Measurements from ENCODE around the gene ADARB1.

ADARB1 gene

DNA sequence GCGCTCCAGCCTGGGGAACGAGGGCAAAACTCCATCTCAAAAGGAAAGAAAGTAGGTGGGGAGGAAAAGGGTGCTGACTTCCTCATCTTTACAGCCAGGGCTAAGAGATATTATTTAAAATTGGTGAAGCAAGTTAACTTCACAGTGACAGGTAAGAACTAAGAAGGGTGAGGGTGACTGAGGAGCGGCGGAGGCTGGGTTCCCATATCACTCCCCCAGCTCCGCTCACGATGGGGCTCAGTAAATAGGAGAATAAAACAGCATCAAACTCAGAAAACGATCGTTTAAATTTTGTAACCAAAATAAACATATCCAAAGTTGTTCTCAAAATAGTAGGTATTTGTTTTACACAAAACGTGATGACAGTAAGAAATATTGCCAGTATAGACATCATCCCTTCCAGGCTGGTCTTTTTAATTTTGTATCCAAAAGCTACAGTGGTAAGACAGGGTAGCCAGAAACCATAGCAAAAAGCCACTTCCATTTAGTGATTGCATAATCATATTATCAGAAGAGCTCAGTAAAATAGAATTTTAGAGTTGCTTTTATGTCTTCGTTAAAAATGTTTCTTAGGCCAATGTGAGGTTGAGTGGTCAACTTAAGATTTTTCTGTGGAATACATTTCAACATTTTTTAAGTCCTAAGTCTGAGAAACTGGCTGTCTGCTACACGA is 26.2 kb upstream of the ADARB1 start:
- H3K4me2 ChIP-seq (ENCODE audit: insufficient read depth, low read length), result no peak overlapping the region
- no peak for TF ChIP-seq EZH2 (IDR thresholded peaks at IDR 0.05; ENCODE audit: borderline replicate concordance, low read depth, low read length, severe bottlenecking)
- TF ChIP-seq, protein P1, sequence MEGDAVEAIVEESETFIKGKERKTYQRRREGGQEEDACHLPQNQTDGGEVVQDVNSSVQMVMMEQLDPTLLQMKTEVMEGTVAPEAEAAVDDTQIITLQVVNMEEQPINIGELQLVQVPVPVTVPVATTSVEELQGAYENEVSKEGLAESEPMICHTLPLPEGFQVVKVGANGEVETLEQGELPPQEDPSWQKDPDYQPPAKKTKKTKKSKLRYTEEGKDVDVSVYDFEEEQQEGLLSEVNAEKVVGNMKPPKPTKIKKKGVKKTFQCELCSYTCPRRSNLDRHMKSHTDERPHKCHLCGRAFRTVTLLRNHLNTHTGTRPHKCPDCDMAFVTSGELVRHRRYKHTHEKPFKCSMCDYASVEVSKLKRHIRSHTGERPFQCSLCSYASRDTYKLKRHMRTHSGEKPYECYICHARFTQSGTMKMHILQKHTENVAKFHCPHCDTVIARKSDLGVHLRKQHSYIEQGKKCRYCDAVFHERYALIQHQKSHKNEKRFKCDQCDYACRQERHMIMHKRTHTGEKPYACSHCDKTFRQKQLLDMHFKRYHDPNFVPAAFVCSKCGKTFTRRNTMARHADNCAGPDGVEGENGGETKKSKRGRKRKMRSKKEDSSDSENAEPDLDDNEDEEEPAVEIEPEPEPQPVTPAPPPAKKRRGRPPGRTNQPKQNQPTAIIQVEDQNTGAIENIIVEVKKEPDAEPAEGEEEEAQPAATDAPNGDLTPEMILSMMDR (IDR thresholded peaks at IDR 0.05; ENCODE audit: borderline replicate concordance, extremely low read depth, low read length, poor library complexity, severe bottlenecking), result no peak
- no peak overlapping the region for H3K27ac ChIP-seq (ENCODE audit: low read length)
- H3K4me3 ChIP-seq (ENCODE audit: low read depth in 1 of 2, low read length in 2 of 2), result no peak overlapping the region
- no peak overlapping the region for H3K9ac ChIP-seq (ENCODE audit: low read depth, low read length)
- no peaks in the 10 kb centered on the region for H3K36me3 ChIP-seq (ENCODE audit: insufficient read depth, low read length)
- H3K79me2 ChIP-seq (ENCODE audit: insufficient read depth, low read length), result no peaks in the 10 kb centered on the region
- no peak overlapping the region for H2AFZ ChIP-seq (ENCODE audit: low read depth, low read length)
- DNase-seq, result no peak
- no peaks in the 10 kb centered on the region for H3K4me1 ChIP-seq (ENCODE audit: insufficient read depth, low read length)
- H4K20me1 ChIP-seq (ENCODE audit: insufficient read depth, low read length), result no peaks in the 10 kb centered on the region
- no peaks in the 10 kb centered on the region for H3K27me3 ChIP-seq (ENCODE audit: insufficient read depth, low read length, poor library complexity)
- no peaks in the 10 kb centered on the region for H3K9me3 ChIP-seq (ENCODE audit: insufficient read depth, low read length, severe bottlenecking)
- no peak for ATAC-seq (ENCODE audit: insufficient read depth, low read depth)

DNA sequence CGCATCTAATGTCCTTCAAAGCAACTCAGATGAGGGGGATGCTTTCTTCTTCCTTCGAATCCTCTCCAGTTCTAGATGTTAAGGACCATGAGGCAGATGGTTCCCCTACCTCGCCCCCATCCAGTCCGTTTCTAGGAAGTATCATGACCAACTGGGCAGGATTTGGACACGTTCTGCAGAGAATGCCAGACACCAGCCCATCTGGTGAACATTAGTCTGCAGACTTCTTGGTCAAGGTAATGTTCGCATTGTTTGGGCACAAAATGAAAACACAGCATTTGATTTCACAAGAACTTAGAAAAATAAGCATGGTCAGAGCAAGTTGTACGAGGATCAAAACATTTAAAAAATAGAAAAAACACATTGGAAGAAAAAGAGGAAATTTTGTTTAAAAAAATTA is 25.4 kb upstream of the ADARB1 start:
- no peak for ATAC-seq (ENCODE audit: insufficient read depth, low read depth)
- Histone ChIP-seq H3K27me3 (ENCODE audit: insufficient read depth, low read length, poor library complexity) (no peaks in the 10 kb centered on the region), H3K79me2 (ENCODE audit: insufficient read depth, low read length) (no peaks in the 10 kb centered on the region), H3K4me3 (ENCODE audit: low read depth in 1 of 2, low read length in 2 of 2) (no peak overlapping the region), H3K9ac (ENCODE audit: low read depth, low read length) (no peak overlapping the region), H4K20me1 (ENCODE audit: insufficient read depth, low read length) (no peaks in the 10 kb centered on the region), H3K4me1 (ENCODE audit: insufficient read depth, low read length) (no peaks in the 10 kb centered on the region), H3K36me3 (ENCODE audit: insufficient read depth, low read length) (no peaks in the 10 kb centered on the region), H2AFZ (ENCODE audit: low read depth, low read length) (no peak overlapping the region), H3K27ac (ENCODE audit: low read length) (no peak overlapping the region), H3K4me2 (ENCODE audit: insufficient read depth, low read length) (no peak overlapping the region), H3K9me3 (ENCODE audit: insufficient read depth, low read length, severe bottlenecking) (no peaks in the 10 kb centered on the region)
- TF ChIP-seq, protein P1 (IDR thresholded peaks at IDR 0.05; ENCODE audit: borderline replicate concordance, extremely low read depth, low read length, poor library complexity, severe bottlenecking), result no peak
- no peak for TF ChIP-seq EZH2 (IDR thresholded peaks at IDR 0.05; ENCODE audit: borderline replicate concordance, low read depth, low read length, severe bottlenecking)
- no peak for DNase-seq

DNA sequence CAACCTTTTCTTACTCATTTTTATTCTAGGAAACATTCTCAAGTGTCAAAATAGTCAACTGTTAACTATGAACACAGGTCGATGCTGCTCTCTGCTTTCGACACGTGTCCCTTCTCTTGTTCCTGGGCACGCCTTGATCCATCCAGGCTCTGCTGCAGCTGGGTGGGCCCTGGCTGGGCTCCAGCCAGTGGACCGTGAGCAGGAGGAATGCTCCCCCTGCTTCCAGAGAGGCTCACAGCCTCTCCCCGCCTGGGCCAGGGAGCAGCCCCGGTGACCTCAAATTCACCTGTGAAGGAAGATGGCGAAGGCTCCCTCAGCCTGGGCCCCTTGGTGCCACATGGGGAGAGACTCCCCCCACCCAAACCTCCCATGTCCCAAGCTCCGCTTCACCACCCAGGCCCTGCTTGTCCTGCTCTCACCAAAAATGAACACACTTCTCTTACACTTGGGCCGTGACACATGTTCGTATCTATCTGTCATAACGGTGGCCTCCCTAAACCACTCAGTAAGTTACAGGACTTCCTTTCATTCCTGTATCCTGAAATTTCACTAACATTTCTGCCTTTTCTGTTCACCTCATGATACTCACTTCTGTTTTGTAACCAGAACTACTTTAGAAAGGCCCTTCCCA is 24.6 kb upstream of the ADARB1 start:
- no peaks in the 10 kb centered on the region for H3K36me3 ChIP-seq (ENCODE audit: insufficient read depth, low read length)

More for the DNA sequence above, 24.6 kb upstream of the ADARB1 start:
- Histone ChIP-seq H3K79me2 (ENCODE audit: insufficient read depth, low read length) (no peaks in the 10 kb centered on the region), H3K4me3 (ENCODE audit: low read depth in 1 of 2, low read length in 2 of 2) (no peak overlapping the region), H4K20me1 (ENCODE audit: insufficient read depth, low read length) (no peaks in the 10 kb centered on the region), H3K4me2 (ENCODE audit: insufficient read depth, low read length) (no peak overlapping the region), H3K4me1 (ENCODE audit: insufficient read depth, low read length) (no peaks in the 10 kb centered on the region), H2AFZ (ENCODE audit: low read depth, low read length) (no peak overlapping the region), H3K9ac (ENCODE audit: low read depth, low read length) (no peak overlapping the region), H3K27me3 (ENCODE audit: insufficient read depth, low read length, poor library complexity) (no peaks in the 10 kb centered on the region), H3K9me3 (ENCODE audit: insufficient read depth, low read length, severe bottlenecking) (no peaks in the 10 kb centered on the region), H3K27ac (ENCODE audit: low read length) (no peak overlapping the region)
- ATAC-seq (ENCODE audit: insufficient read depth, low read depth) (no peak), DNase-seq (no peak)
- no peak for TF ChIP-seq EZH2 (IDR thresholded peaks at IDR 0.05; ENCODE audit: borderline replicate concordance, low read depth, low read length, severe bottlenecking)
- TF ChIP-seq, protein P1 (IDR thresholded peaks at IDR 0.05; ENCODE audit: borderline replicate concordance, extremely low read depth, low read length, poor library complexity, severe bottlenecking), result no peak
